PFSK-1 (cell line): ENCODE measurements around the gene DDN.

Experiments
- FOXP2 ChIP-seq: optimal IDR thresholded peaks from 2 replicates; pipeline ENCODE3; 2011; ENCODE audit warnings: borderline replicate concordance, control low read depth, inconsistent platforms; ENCODE audit not compliant: insufficient read depth; ENCODE audit errors: extremely low read length, extremely low read depth
- POLR2AphosphoS5 ChIP-seq: IDR thresholded peaks from 2 replicates; pipeline ENCODE4 v1.6.1; 2012; ENCODE audit warnings: low read depth, mild to moderate bottlenecking, control low read depth, low read length, moderate library complexity
- SIN3A ChIP-seq: IDR thresholded peaks from 2 replicates; pipeline ENCODE4 v1.6.1; 2012; ENCODE audit warnings: mild to moderate bottlenecking, low read length, moderate library complexity, borderline replicate concordance; ENCODE audit not compliant: insufficient read depth
- TAF1 ChIP-seq: IDR thresholded peaks from 2 replicates; pipeline ENCODE4 v1.6.1; 2012; ENCODE audit warnings: low read length, control low read depth, borderline replicate concordance; ENCODE audit not compliant: insufficient read depth
- TF ChIP-seq, protein P1 (sequence below), 2 experiments: IDR thresholded peaks; 2 replicates each; pipeline versions ENCODE4 v1.6.1 to v1.8.0; 2011 to 2012; ENCODE audit warnings: low read depth in 2 of 2, low read length in 2 of 2, control low read depth in 1 of 2, inconsistent platforms in 1 of 2, mild to moderate bottlenecking in 1 of 2, moderate library complexity in 1 of 2; ENCODE audit not compliant: insufficient read depth in 1 of 2

The DDN gene

DNA sequence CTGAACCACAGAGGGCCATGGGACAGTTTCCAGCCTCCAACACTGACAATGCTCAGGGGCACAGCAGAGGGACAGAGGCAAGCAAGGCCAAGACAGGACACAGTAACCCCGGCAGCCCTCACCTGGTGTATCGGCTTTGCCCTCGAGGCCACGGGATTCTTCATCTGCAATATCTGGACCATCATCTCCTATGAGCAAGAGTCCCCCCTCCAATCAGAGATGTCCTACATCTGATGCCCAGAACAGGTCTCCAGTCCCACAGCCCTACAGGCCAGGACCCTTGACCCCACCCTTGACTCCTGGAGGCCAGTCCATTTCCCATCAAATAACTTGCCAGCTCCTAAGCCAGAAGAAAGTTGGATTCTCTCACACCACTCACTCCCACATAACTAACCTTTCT lies 44.1 kb upstream of the DDN start:
- no peak for TF ChIP-seq TAF1
- TF ChIP-seq SIN3A: no peak
- no peak for TF ChIP-seq FOXP2
- TF ChIP-seq, protein P1, sequence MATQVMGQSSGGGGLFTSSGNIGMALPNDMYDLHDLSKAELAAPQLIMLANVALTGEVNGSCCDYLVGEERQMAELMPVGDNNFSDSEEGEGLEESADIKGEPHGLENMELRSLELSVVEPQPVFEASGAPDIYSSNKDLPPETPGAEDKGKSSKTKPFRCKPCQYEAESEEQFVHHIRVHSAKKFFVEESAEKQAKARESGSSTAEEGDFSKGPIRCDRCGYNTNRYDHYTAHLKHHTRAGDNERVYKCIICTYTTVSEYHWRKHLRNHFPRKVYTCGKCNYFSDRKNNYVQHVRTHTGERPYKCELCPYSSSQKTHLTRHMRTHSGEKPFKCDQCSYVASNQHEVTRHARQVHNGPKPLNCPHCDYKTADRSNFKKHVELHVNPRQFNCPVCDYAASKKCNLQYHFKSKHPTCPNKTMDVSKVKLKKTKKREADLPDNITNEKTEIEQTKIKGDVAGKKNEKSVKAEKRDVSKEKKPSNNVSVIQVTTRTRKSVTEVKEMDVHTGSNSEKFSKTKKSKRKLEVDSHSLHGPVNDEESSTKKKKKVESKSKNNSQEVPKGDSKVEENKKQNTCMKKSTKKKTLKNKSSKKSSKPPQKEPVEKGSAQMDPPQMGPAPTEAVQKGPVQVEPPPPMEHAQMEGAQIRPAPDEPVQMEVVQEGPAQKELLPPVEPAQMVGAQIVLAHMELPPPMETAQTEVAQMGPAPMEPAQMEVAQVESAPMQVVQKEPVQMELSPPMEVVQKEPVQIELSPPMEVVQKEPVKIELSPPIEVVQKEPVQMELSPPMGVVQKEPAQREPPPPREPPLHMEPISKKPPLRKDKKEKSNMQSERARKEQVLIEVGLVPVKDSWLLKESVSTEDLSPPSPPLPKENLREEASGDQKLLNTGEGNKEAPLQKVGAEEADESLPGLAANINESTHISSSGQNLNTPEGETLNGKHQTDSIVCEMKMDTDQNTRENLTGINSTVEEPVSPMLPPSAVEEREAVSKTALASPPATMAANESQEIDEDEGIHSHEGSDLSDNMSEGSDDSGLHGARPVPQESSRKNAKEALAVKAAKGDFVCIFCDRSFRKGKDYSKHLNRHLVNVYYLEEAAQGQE (IDR thresholded peaks at IDR 0.05; ENCODE audit: insufficient read depth in 1 of 2, low read depth in 2 of 2, low read length in 2 of 2): no peak
- no peak for TF ChIP-seq POLR2AphosphoS5

DNA sequence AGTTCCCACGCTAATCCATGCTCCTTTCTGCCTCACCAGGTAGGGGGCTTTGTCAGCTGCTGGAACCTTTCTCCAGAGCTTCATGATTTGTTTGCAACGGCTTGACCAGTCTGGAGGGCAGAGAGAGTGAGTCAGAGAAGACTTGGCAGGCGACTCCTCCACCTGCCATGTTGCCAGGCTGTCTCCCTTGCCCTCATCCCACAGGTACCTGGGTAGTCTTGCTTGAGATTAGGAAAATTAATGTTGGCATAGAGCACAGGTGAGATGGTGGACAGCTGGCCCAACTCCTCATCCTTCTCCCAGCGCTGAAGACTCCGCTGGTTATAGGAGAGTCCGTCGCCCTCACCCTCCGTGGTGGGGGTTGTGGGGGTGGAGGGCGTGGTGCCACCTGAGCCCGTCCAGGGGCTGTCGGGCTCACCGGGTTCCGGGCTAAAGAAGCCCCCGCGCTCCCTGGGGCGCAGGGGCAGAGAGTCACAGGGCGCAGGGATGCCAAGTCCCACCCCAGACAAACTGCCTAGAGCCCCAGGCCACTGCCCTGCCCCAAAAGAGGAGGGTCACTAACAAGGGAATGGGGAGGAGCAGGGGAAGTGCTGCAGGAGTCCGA lies 42.8 kb upstream of the DDN start:
- TF ChIP-seq, protein P1 (IDR thresholded peaks at IDR 0.05; ENCODE audit: insufficient read depth in 1 of 2, low read depth in 2 of 2, low read length in 2 of 2): no peak
- TF ChIP-seq POLR2AphosphoS5 (no peak), SIN3A (no peak), FOXP2 (no peak), TAF1 (no peak)

DNA sequence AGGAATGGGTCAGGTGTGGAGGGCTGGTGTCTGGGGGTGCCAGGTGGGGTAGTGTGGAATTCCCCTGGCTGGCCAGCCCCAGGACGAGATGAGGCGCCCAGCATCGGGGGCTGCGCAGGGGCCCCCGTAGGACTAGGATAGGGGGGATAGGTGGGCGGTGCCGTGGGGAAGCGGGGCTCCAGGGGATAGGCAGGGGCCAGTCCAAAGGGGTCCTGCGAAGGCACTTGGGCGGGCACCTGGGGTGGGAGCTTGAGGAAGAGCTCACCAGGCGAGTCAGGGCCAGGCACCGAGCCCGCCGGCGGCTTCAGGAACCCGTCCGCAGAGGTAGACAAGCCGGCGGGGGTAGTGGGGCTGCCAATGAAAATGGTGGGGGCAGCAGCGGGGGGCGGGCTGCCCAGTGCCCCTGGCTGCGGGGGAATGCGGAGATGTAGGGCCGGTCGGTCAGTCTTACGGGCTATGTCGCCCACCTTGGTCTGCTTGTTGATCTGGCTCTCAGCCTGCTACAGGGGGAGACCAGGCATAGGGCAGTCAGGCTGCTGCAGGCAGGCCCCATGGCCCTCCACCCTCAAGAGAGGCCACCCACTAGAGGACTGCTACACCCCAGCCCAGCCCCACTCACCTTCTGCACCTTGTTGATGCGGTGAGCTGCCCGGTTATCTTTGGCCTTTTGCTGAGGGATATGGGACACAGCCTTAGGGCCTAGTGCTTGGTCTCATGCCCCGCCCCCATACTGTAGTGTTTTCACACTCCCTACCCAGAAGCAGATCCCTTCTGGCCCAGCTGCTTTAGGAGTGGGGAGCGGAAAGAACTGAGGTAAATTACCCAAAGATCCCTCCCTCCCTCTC lies 42.1 kb upstream of the DDN start:
- TF ChIP-seq FOXP2 (no peak), POLR2AphosphoS5 (0 out of 2 replicates have a peak, but pooled peaks have one; percentile 24)

DNA sequence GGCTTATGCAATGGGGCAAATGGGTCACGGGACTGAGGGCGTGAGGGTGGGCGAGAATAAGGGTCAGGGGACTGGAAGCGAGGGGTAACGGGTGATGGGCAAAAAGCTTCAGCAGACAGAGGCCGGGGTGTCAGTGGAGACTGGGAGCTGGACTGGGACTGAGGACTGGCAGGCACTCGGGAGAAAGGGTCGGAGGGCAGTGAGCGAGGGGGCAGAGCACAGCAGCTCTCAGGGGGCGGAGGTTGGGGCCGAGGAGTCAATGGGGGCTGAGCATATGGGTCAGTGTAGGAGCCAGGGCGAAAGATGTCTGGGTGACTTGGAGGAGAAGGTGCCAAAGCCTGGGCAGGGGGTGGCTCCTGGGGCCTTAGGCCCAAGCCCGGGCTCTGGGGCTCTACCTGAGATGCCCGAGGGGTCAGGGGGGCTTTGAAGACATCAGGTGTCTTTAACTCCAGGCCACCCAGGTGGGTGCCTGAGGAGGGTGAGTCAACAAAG lies 41.2 kb upstream of the DDN start:
- TF ChIP-seq, protein P1 (IDR thresholded peaks at IDR 0.05; ENCODE audit: insufficient read depth in 1 of 2, low read depth in 2 of 2, low read length in 2 of 2): no peak
- TF ChIP-seq POLR2AphosphoS5 (no peak), SIN3A (no peak), TAF1 (no peak), FOXP2 (no peak)

DNA sequence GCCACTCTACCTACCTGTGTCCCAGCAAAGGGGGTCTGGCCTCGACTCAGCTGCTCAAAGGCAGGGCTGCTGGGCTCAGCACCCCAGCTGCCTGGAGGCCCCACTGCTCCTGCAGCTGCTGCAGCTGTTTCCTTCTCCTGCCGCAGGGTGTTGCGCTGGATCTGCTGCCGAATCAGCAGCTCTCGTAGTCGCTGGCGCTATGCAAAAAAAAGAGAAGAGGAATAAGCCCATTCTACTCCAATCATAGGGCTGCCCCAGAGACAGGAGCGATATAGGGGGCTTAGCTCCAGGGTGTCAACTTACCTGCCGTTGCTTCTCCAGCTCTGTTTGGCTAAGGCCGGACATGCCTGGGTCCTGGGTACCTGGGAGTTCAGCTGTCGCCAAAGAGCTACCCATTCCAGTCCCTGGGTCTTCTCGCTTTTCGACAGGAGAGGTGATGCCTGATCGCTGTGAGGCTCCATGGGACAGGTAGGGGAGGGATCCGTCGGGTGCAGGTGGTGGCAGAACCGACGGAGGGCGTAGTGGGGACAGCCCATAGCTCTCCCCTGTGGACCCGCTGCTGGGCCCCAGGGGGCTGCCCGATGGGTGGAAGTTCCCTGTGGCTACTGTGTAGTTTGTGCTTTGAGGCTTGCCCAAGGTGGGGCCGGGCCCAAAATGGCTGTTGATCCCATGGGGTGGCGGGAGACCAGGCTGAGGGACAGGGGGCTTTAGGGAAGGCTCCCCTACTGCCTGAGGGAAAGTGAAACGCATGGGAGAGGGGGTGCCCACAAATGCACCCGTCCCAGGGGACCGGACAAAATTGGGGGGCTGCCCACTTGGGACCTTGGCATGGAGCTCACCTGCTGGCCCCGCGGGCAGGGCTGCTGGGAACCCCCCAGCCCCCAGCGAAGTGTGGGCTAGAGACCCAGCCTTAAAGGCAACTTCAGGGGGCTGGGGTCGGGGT lies 40.5 kb upstream of the DDN start:
- TF ChIP-seq, protein P1 (IDR thresholded peaks at IDR 0.05; ENCODE audit: insufficient read depth in 1 of 2, low read depth in 2 of 2, low read length in 2 of 2): no peak
- TF ChIP-seq SIN3A (no peak), TAF1 (no peak), FOXP2 (no peak), POLR2AphosphoS5 (no peak)
